AG04449 (cell line): ENCODE measurements around the gene TANGO2.

ENCODE experiments used
- CTCF ChIA-PET: fragments of 350-600 bp; formaldehyde crosslinking; extraction: SDS; loops from one replicate; lab custom pipeline; 2021; ENCODE audit warnings: antibody characterized with exemption; lab: Yijun Ruan, JAX
- POLR2A ChIA-PET: fragments of 400-600, 350-600 bp; formaldehyde crosslinking; extraction: SDS; loops from one replicate; lab custom pipeline; 2020; ENCODE audit warnings: antibody characterized with exemption, inconsistent platforms; lab: Yijun Ruan, JAX
- DNase-seq: peaks from one replicate; pipeline ENCODE4 v3.0.0-alpha.2; 2010; ENCODE audit warnings: low read depth, low spot score
- H3K4me3 ChIP-seq: 2 replicates; pipeline ENCODE4 v1.5.1; 2011; ENCODE audit warnings: low read depth, mild to moderate bottlenecking, control low read depth, low read length
- CTCF ChIP-seq: IDR thresholded peaks from one replicate; pipeline ENCODE4 v1.5.1; 2011; ENCODE audit warnings: mild to moderate bottlenecking, moderate library complexity, low read length, control low read depth, inconsistent platforms; ENCODE audit not compliant: insufficient read depth; ENCODE audit errors: missing control alignments

The TANGO2 gene

GRCh38 chr22:20014526-20015186, 6.3 kb upstream of the TANGO2 start:
- ChIA-PET CTCF (interaction anchor here (1.1 to 6.9 kb wide), 8 partner anchors 10 to 284 kb away, joined by 3 to 172 read pairs (median 8); no protein-coding TSS in a partner anchor), POLR2A (interaction anchor here (0.8 kb wide), 1 partner anchor 44 kb away, joined by 5 read pairs; no protein-coding TSS in a partner anchor)

DNA sequence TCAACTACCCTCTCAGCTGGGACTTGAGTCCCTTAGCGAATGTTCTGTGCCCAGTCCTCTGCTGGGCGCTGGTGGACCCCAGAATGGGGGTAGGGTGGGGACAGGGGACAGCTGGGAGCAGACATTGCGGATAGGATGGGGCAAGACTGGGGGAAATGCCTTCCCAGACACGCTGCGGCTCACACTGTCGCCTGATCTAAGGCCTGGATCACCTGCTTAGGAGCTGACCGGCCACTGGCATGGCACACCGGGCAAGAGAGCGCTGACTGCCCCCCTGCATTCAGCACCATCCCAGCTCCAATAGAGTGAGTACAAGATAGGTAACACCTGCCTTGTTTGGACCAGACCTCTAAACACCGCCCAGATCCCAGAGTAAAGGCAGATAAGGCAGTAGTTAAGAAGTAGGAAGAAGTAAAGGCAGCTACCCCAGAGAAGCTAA, 5.7 kb upstream of the TANGO2 start:
- ChIA-PET CTCF (interaction anchor here (0.8 to 6.9 kb wide), 10 partner anchors 9 to 285 kb away, joined by 3 to 172 read pairs (median 4); no protein-coding TSS in a partner anchor), POLR2A (no interaction called here)
- no peak for TF ChIP-seq CTCF
- no peak for DNase-seq
- no peak overlapping the region for H3K4me3 ChIP-seq

More at GRCh38 chr22:20014526-20015186, 6.3 kb upstream of the TANGO2 start:
- DNase-seq = no peak
- no peak for TF ChIP-seq CTCF
- no peak overlapping the region for H3K4me3 ChIP-seq

- H3K4me3 ChIP-seq = peak overlapping the region; percentile 59
- ChIA-PET CTCF (interaction anchor here (0.8 to 6.9 kb wide), 9 partner anchors 8 to 286 kb away, joined by 3 to 172 read pairs (median 5); no protein-coding TSS in a partner anchor), POLR2A (no interaction called here)
- no peak for DNase-seq
- TF ChIP-seq CTCF = no peak
These were observed 4.8 kb upstream of the TANGO2 start for GRCh38 chr22:20015971-20016733.

GRCh38 chr22:20016734-20017621, 3.9 kb upstream of the TANGO2 start, which contains the start of gene ARVCF:
ARVCF (minus strand) TSS chr22:20016823; CDS start chr22:19990794, 26,029 bp downstream.
- no peak for TF ChIP-seq CTCF
- peak within 1 kb of the TSS; percentile 59 for H3K4me3 ChIP-seq
- DNase-seq = peak; percentile 42
- CTCF ChIA-PET = interaction anchor here (0.8 kb wide), 1 partner anchor 26 kb away, joined by 3 read pairs; no protein-coding TSS in a partner anchor
- POLR2A ChIA-PET = no interaction called here

GRCh38 chr22:20017622-20017958, 3.3 kb upstream of the TANGO2 start:
- DNase-seq = no peak
- CTCF ChIA-PET = interaction anchor here (0.8 kb wide), 1 partner anchor 27 kb away, joined by 3 read pairs; no protein-coding TSS in a partner anchor
- POLR2A ChIA-PET = no interaction called here
- H3K4me3 ChIP-seq = no peak overlapping the region
- TF ChIP-seq CTCF = no peak
